GM18526 (cell line): ENCODE measurements around the gene SLC5A2.

Experiments used
- POLR2A ChIP-seq: IDR thresholded peaks from 3 replicates; pipeline ENCODE4 v1.6.1; 2011; ENCODE audit not compliant: insufficient read length; ENCODE audit errors: extremely low read depth

The SLC5A2 gene

DNA sequence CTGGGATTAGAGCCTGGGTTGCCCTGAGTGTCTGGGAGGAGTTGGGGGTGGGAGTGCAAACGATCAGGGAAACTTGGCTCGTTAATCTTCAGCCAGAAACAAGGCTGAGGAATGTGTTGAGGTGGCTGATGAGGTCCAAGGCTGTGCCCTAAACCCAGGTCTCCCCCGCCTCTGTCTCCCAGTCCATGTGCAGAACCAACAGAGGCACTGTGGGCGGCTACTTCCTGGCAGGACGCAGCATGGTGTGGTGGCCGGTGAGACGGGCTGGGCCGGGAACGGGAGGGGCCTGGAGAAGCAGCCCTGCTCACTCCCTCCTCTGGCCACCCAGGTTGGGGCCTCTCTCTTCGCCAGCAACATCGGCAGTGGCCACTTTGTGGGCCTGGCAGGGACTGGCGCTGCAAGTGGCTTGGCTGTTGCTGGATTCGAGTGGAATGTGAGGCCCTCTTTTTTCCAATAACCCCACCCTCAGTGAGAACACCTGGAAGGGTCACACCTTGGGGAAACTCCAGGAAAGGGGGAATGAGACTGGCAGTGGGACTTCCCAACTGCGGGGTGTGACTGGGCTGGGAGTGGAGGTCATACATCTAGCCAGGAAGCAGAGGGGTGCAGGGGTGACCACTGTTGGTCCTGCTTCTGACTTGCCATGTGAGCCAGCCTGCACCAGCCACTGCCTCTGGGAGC, 1.7 kb downstream of the SLC5A2 start:
- TF ChIP-seq POLR2A: no peak

DNA sequence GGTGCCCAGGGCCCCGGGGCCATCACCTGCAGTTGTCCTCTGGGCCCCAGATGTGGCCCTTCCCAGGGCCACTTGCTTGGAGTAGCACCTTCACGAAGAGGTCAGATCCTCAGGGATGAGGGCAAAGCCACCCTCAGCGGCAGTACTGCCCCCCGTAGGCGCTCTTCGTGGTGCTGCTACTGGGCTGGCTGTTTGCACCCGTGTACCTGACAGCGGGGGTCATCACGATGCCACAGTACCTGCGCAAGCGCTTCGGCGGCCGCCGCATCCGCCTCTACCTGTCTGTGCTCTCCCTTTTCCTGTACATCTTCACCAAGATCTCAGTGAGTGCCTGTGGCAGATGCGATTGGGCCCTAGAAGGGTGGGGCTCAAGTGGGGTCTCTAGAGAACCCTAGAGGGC, 2.6 kb downstream of the SLC5A2 start:
- no peak for TF ChIP-seq POLR2A

DNA sequence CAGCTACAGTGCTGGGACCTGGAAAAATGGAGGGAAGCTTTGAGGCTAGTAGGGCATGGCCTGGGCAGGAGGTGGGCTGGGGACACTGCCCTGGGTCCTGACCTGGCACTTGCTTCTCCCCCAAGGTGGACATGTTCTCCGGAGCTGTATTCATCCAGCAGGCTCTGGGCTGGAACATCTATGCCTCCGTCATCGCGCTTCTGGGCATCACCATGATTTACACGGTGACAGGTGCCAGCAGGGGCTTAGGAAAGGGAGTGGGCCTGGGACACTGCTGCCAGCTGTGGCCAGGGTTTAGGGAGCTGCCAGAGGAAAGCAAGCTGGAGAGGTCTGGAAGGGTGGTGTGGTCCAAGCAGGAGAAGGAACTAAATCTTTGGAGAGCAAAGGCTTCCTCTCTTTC, 3.1 kb downstream of the SLC5A2 start:
- no peak for TF ChIP-seq POLR2A

DNA sequence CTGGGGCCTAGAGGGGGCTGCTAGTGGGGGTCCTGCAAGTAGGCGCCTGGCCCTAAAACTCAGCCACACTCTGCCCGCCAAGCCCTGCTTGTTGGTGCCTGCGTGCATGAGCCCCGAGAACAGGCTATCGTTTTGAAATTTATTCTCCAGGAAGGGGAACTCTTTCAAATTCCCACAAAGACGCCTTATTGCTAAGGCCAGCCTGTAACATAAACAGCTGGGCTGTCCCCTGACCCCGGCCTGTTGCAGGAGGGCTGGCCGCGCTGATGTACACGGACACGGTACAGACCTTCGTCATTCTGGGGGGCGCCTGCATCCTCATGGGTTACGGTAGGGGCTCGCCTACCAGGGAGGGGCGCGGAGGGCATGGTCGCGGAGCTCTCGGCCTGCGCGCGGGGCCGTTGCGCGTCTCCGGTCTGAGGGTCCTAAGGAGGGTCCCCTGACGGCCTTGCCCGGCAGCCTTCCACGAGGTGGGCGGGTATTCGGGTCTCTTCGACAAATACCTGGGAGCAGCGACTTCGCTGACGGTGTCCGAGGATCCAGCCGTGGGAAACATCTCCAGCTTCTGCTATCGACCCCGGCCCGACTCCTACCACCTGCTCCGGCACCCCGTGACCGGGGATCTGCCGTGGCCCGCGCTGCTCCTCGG, 4.3 kb downstream of the SLC5A2 start:
- TF ChIP-seq POLR2A: no peak

DNA sequence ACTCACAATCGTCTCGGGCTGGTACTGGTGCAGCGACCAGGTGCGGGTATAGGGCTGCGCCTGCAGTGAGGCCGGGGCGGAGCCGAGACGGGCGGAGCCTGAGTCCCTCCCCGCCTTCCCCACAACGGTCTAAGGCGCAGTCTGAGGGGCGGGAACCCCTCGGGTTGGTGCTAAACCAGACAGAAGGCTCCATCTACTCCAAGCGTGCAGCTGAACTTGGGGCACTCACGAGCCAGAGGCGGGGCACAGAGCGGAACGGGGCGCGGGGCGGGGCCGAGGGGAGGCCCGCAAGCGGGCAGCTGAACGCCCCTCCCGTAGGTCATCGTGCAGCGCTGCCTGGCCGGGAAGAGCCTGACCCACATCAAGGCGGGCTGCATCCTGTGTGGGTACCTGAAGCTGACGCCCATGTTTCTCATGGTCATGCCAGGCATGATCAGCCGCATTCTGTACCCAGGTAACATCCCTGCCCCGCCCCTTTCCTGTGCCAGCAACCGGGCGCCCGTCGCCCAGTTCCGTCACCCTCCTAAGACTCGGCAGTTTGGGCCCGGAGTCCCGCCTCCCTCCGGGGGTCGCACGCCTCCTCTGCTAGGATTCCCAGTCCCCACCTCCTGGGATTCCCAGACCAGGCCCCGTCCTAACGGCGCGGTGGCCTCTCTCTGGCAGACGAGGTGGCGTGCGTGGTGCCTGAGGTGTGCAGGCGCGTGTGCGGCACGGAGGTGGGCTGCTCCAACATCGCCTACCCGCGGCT, 5.0 kb downstream of the SLC5A2 start:
- TF ChIP-seq POLR2A: no peak

DNA sequence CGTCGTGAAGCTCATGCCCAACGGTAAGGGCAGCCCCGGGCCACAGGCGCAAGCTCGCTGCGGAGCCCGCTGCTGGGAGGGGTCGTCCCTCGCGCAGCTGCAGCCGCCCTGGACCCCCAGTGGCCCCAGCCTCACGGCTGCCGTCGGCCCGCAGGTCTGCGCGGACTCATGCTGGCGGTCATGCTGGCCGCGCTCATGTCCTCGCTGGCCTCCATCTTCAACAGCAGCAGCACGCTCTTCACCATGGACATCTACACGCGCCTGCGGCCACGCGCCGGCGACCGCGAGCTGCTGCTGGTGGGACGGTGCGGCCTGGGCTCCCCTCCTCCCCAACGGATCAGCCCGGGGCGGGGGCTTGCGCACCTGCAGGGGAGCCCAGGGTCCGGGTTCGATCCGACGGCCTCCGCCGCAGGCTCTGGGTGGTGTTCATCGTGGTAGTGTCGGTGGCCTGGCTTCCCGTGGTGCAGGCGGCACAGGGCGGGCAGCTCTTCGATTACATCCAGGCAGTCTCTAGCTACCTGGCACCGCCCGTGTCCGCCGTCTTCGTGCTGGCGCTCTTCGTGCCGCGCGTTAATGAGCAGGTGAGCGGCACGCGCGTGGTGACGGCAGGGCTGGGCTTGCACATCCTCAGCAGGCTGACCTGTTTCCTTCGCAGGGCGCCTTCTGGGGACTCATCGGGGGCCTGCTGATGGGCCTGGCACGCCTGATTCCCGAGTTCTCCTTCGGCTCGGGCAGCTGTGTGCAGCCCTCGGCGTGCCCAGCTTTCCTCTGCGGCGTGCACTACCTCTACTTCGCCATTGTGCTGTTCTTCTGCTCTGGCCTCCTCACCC, 5.8 kb downstream of the SLC5A2 start:
- TF ChIP-seq POLR2A: no peak

DNA sequence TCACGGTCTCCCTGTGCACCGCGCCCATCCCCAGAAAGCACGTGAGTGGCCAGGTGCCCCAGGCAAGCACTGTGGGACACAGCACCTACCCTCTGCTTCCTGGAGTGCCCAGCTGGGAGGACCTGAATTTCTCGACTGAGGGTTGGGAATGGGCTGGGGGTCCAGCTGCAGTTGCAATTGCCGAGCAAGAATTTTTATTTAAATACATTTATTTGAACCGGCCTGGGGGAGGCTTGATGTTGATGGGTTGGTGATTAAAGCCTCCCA, 6.3 kb downstream of the SLC5A2 start:
- no peak for TF ChIP-seq POLR2A

DNA sequence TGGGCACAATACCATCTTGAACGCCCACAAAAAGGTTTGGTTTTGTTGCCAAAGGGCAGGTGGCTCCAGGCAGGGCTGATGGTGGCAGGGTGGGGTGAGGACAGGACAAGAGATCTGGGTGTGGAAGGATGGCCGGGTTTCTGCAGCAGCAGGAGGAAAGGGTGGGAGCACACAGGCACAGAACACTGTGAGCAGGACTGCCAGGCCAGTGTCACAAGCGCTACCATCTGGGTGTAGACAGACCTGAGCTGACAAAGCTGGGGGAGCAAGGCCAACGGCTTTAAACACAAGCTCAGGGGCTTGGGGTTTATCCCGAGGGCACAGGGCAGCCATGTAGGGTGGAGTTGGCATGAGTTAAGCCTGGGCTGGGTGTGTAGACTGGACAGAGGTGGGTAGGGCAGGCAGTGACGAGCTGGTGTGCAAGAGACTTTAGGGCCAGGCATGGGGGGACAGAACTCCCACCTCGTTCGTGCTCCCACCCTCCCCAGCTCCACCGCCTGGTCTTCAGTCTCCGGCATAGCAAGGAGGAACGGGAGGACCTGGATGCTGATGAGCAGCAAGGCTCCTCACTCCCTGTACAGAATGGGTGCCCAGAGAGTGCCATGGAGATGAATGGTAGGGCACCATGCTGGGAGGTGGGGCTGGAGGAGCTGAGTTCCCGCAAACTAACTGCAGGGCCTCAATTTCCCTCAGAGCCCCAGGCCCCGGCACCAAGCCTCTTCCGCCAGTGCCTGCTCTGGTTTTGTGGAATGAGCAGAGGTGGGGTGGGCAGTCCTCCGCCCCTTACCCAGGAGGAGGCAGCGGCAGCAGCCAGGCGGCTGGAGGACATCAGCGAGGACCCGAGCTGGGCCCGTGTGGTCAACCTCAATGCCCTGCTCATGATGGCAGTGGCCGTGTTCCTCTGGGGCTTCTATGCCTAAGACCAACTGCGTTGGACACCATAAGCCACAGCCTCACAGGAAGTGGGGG, 7.0 kb downstream of the SLC5A2 start:
- no peak for TF ChIP-seq POLR2A

DNA sequence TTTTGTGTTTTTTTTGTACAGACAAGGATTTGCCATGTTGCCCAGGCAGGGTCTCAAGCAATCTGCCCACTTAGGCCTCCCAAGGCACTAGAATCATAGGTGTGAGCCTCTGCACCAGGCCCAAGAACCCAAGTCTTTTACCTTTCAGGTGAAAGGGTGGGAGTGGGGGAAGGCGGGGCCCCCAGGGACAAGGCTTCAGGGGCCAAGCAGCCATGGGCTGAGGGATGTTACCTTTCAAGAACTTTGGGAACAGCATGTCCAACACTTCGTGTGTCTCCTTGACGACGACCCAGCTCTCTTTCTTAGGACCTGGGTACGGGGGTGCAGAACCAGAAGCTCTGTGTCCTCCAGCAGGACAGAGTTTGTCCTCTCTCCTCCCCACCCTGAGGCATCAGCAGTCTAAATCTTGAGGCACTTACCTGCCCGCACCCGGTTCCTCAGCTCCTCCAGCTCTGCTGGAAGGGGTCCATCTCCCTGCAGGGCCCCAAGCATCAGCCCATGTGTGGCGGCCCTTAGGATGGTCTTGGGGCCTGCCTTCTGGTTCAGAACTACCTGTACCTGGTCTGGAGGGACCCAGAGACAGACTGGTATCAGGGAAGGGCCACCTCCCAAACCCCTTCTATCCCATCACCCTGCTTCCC, 9.0 kb downstream of the SLC5A2 start:
- TF ChIP-seq POLR2A: no peak

DNA sequence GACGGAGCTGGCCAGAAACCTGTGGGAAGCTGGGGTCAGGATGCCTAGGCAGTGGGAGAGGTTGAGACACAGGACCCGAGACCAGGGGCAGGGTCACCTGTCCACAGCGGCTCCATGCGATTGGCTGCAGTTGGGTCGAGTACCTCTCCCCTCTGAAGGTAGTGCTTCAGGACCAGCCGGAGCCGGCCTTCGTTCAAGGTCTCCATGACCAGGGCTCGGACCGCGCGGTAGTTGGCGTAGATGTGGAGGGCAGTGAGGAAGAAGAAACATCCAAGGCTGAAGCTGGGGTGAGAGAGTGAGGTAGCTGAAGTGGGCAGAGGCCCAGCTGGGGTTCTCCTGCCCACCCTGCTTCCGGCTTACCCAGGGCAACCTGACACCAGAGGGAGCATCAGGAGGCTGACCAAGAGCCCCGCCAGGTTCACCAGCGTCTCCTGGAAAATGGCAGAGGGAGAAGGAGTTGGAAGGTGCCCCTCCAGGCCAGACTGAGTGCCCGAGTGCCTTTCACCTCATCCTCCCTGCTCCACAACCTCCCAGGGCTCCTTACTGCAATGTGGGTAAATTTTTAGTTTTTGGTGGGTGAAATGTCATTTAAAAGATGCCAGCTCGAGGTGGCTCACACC, 10.7 kb downstream of the SLC5A2 start:
- no peak for TF ChIP-seq POLR2A

DNA sequence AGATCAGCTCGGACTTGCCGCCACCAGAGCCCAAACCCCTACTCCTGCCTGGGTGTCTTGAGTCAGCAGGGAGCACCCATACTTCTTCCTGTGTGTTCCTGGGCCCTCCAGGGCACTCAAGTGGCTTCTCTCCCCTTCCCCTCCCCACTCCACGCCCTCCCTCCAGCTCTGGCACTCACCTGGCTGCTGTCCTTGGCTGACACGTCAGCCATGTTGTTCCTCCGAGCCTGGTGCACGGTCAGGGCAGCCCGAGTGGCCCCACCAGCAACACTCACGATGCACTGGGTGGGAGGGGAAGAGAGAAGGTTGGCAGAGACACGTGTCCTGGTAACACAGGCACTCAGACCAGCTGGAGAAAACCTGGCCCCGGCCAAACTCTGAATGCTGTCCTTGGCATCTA, 13.7 kb downstream of the SLC5A2 start:
- no peak for TF ChIP-seq POLR2A

DNA sequence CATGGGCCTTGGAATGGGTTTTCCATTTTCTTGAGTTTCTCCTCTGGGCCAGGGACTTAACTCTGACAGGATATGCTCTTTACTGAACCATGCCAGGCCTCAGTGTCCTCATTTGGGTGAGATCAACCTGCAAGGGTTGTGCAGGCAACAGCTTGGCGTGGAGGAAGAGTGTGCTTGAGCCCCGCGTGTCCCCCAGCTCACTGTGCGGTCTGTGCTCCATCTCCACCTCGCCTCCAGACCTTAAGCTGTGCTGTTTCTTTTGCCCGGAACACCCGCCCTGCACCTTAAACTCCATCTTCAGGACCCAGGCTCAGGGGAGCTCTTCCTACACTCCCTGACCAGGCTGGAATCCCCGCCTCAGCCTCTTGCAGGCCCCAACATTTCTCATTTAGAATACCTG, 15.6 kb downstream of the SLC5A2 start:
- TF ChIP-seq POLR2A: no peak

DNA sequence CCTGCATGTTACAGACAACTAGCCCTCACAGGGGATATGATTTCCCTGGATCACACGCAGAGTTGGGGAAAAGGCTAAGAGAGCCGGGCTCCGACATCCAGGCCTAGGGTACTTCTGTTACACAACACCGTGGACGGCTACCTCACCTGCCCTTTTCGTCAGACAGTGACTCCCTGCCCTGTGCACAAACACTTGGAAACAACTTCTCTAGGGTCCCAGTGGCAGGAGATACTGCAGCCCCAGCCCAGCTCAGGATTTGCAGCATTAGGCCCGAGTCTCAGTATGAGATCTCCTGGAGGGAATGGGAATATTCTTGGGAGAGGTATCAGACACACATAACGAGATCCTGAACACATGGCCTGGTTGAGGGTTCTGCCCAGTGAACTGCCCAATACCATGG, 17.0 kb downstream of the SLC5A2 start:
- TF ChIP-seq POLR2A: no peak
